Measurements from ENCODE around the gene PANX2.

Gene PANX2

DNA sequence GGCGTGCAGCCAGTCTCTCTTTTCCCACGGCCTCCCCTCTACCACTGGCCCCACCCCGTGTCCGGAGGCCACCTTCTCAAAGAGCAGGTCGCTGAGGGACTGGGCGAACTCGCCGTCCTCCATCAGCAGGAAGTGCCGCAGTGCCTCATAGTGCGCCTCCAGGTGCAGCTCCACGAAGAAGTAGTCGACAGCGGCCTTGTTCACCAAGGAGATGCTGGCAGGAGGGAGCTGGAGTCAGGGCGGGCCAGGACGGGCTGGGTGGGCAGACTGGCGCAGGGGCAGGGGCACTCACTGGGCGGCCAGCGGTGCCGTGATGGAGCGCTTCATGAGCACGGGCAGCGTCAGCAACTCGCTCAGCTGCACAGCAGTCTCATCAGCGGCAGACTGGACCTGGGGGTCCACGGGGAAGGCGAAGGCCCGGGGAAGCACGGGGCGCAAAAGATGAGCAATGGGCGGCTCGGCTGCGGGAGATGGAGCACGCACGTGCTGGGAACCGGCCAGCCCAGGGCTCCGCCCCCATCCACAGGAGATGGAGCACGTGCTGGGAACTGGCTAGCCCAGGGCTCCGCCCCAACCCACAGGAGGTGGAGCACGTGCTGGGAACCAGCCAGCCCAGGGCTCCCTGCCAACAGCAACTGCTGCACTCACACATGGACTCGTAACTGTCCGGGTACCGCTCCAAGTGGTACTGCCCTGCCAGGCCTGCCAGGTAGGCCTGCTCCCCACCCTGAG lies 48.6 kb downstream of the PANX2 start:
- Histone ChIP-seq H3K9ac (no peak overlapping the region), H4K20me1 (ENCODE audit: insufficient read depth) (no peaks in the 10 kb centered on the region), H3K4me3 (IDR thresholded peaks at IDR 0.05; ENCODE audit: insufficient read depth, low read depth, low read length) (no peak overlapping the region), H2AFZ (ENCODE audit: low read depth) (no peak overlapping the region), H3K79me2 (ENCODE audit: insufficient read depth, low read depth) (no peaks in the 10 kb centered on the region), H3K4me2 (no peak overlapping the region), H3K4me1 (ENCODE audit: low read depth, poor library complexity, severe bottlenecking) (no peaks in the 10 kb centered on the region), H3K27ac (no peak overlapping the region), H3K27me3 (ENCODE audit: insufficient read depth, low read depth) (no peaks in the 10 kb centered on the region), H3K36me3 (ENCODE audit: insufficient read depth) (no peaks in the 10 kb centered on the region)
- TF ChIP-seq, protein P1, sequence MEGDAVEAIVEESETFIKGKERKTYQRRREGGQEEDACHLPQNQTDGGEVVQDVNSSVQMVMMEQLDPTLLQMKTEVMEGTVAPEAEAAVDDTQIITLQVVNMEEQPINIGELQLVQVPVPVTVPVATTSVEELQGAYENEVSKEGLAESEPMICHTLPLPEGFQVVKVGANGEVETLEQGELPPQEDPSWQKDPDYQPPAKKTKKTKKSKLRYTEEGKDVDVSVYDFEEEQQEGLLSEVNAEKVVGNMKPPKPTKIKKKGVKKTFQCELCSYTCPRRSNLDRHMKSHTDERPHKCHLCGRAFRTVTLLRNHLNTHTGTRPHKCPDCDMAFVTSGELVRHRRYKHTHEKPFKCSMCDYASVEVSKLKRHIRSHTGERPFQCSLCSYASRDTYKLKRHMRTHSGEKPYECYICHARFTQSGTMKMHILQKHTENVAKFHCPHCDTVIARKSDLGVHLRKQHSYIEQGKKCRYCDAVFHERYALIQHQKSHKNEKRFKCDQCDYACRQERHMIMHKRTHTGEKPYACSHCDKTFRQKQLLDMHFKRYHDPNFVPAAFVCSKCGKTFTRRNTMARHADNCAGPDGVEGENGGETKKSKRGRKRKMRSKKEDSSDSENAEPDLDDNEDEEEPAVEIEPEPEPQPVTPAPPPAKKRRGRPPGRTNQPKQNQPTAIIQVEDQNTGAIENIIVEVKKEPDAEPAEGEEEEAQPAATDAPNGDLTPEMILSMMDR (conservative IDR thresholded peaks at IDR 0.05; ENCODE audit: low read depth, low read length), result no peak

DNA sequence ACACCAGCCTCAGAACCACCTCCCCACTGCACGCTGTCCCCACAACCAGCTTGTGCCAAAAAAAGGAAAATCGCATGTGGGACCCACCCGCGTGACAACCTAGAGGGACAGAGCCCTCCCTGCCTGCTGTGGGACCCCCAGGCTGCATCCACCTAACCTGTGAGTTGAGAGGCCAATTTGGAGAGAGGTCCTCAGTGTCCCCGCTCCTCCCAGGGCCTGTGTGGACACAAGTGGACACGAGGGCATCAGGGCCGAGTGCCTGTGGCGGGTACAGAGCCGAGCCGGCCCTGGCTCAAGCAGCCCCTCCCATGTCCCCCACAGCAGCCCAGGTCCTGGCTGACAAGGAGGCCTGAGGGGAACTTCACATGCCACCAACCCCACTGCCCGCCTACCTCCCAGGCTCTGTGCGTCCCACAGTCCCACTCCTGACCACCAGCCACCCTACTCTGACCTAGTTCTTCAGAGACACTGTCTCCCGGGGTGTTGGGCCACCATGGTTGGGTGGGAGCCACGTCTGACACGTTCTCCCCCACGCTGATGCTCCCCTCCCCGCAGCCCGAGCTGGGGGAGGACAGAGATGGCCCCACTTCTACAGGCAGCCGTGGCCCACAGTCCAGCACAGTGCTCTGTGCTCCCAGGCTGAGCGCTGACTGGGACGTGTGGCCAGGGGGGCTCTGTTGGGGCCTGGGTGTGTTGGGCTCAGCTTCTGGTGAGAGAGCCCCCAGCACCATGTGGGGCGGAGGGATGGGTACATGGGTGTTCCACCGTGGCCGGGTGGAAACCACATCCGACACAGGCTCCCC lies 49.5 kb downstream of the PANX2 start:
- no peaks in the 10 kb centered on the region for H3K79me2 ChIP-seq (ENCODE audit: insufficient read depth, low read depth)
- H3K4me2 ChIP-seq, result no peak overlapping the region
- no peak overlapping the region for H3K4me3 ChIP-seq (IDR thresholded peaks at IDR 0.05; ENCODE audit: insufficient read depth, low read depth, low read length)
- H3K9ac ChIP-seq, result no peak overlapping the region
- no peaks in the 10 kb centered on the region for H3K36me3 ChIP-seq (ENCODE audit: insufficient read depth)
- TF ChIP-seq, protein P1 (conservative IDR thresholded peaks at IDR 0.05; ENCODE audit: low read depth, low read length), result no peak
- no peaks in the 10 kb centered on the region for H4K20me1 ChIP-seq (ENCODE audit: insufficient read depth)
- H3K27me3 ChIP-seq (ENCODE audit: insufficient read depth, low read depth), result no peaks in the 10 kb centered on the region
- H2AFZ ChIP-seq (ENCODE audit: low read depth), result no peak overlapping the region
- H3K4me1 ChIP-seq (ENCODE audit: low read depth, poor library complexity, severe bottlenecking), result no peaks in the 10 kb centered on the region
- no peak overlapping the region for H3K27ac ChIP-seq

GRCh38 chr22:50220603-50221409 lies 50.3 kb downstream of the PANX2 start:
- H3K36me3 ChIP-seq (ENCODE audit: insufficient read depth), result no peaks in the 10 kb centered on the region
- H3K4me3 ChIP-seq (IDR thresholded peaks at IDR 0.05; ENCODE audit: insufficient read depth, low read depth, low read length), result no peak overlapping the region
- no peak overlapping the region for H3K4me2 ChIP-seq
- H4K20me1 ChIP-seq (ENCODE audit: insufficient read depth), result no peaks in the 10 kb centered on the region
- no peaks in the 10 kb centered on the region for H3K79me2 ChIP-seq (ENCODE audit: insufficient read depth, low read depth)
- no peak overlapping the region for H3K9ac ChIP-seq
- H2AFZ ChIP-seq (ENCODE audit: low read depth), result no peak overlapping the region
- H3K4me1 ChIP-seq (ENCODE audit: low read depth, poor library complexity, severe bottlenecking), result no peaks in the 10 kb centered on the region
- H3K27ac ChIP-seq, result no peak overlapping the region
- TF ChIP-seq, protein P1 (conservative IDR thresholded peaks at IDR 0.05; ENCODE audit: low read depth, low read length), result no peak
- no peaks in the 10 kb centered on the region for H3K27me3 ChIP-seq (ENCODE audit: insufficient read depth, low read depth)

DNA sequence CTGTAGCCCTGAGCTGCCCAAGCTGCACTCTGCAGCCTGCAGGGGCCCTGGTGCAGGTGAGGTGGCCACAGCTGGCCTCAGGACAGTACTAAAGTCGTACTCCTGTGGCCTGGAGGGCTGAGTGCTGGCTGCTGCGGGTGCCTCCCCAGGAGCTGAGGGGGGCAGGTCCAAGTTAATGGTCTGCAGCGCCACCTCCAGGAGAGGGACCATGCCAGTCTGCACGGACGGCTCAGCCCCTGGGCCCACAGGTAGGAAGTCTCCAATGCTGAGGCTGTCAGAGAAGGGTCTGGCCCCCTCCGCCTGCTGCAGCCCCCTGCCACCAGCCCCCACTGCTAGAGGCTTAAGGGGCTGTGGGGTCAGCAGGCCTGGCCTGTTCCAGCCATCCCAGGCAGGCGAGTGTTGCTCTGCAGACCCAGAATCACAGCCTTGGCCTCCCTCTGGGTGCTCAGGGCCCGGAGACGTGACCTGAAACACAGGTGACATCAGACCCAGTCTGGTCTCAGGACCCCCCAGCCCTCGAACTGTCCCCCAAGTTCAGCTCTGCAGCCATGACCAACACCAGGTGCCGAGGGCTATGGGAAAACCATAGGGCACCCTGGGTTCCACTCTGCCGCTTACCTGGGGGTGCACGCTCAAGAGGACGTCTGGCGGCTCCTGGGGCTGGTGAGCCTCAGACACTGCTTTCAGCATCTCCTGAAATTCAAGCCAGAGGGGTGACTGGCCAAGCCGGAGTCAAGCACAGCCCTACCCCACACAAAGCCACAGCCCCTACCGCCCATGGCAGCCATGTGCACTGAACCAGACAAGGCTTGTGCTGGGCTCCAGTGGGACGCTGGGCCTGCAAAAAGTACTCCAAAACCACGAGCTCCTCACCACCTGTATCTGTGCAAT lies 51.1 kb downstream of the PANX2 start:
- no peak overlapping the region for H3K4me2 ChIP-seq

More for the DNA sequence above, 51.1 kb downstream of the PANX2 start:
- TF ChIP-seq, protein P1 (conservative IDR thresholded peaks at IDR 0.05; ENCODE audit: low read depth, low read length), result no peak
- no peaks in the 10 kb centered on the region for H4K20me1 ChIP-seq (ENCODE audit: insufficient read depth)
- no peak overlapping the region for H2AFZ ChIP-seq (ENCODE audit: low read depth)
- no peak overlapping the region for H3K9ac ChIP-seq
- H3K4me1 ChIP-seq (ENCODE audit: low read depth, poor library complexity, severe bottlenecking), result no peaks in the 10 kb centered on the region
- no peak overlapping the region for H3K27ac ChIP-seq
- no peaks in the 10 kb centered on the region for H3K27me3 ChIP-seq (ENCODE audit: insufficient read depth, low read depth)
- H3K79me2 ChIP-seq (ENCODE audit: insufficient read depth, low read depth), result no peaks in the 10 kb centered on the region
- H3K4me3 ChIP-seq (IDR thresholded peaks at IDR 0.05; ENCODE audit: insufficient read depth, low read depth, low read length), result no peak overlapping the region
- H3K36me3 ChIP-seq (ENCODE audit: insufficient read depth), result no peaks in the 10 kb centered on the region

Measured in KMS-11 (cell line).